OCI-LY7 (cell line): ENCODE results near the gene WDR74. TPM values are rescaled to one million over a fixed set of nuclear protein-coding genes. Genes with fewer than 3 reads are reported as not detected.

ENCODE experiments used
- BruUV-seq: library from RNA; stranded (reverse); fragments of 400-500 nt; replicated peaks from 2 replicates; lab custom pipeline; 2021; lab: Mats Ljungman, UMichigan
- CTCF ChIA-PET: fragments of 300-600 bp; sonication (Branson Sonifier 250); formaldehyde crosslinking; loops from one replicate; lab custom pipeline; 2022; ENCODE audit warnings: antibody characterized with exemption; ENCODE audit not compliant: unreplicated experiment; lab: Charles Lee
- POLR2A ChIA-PET: fragments of 300-600 bp; sonication (Branson Sonifier 250); formaldehyde crosslinking; loops from one replicate; lab custom pipeline; 2022; ENCODE audit warnings: antibody characterized with exemption; lab: Charles Lee
- DNase-seq: peaks from one replicate; pipeline ENCODE4 v3.0.0-alpha.2; 2015; ENCODE audit warnings: low spot score
- H2AFZ ChIP-seq: fragments of 200-600 bp; sonication (generic), shearing (Covaris generic); 2 replicates; pipeline ENCODE4 v1.6.1; 2014; ENCODE audit warnings: mild to moderate bottlenecking, antibody characterized with exemption, low read length, moderate library complexity
- H3K27ac ChIP-seq: fragments of 200-600 bp; sonication (generic); 2 replicates; pipeline ENCODE4 v1.5.1; 2014; ENCODE audit warnings: mixed run types, low read depth, mild to moderate bottlenecking, moderate library complexity, low read length, inconsistent platforms; ENCODE audit not compliant: poor library complexity, severe bottlenecking
- H3K36me3 ChIP-seq: fragments of 200-600 bp; sonication (generic); 2 replicates; pipeline ENCODE4 v1.6.1; 2014; ENCODE audit warnings: mild to moderate bottlenecking, antibody characterized with exemption, low read length, moderate library complexity, mixed read lengths; ENCODE audit not compliant: insufficient read depth
- H3K4me1 ChIP-seq: fragments of 200-600 bp; sonication (generic); 2 replicates; pipeline ENCODE4 v1.5.1; 2014; ENCODE audit warnings: mild to moderate bottlenecking, low read length; ENCODE audit not compliant: insufficient read depth, poor library complexity, severe bottlenecking
- H3K4me2 ChIP-seq: fragments of 200-600 bp; sonication (generic); 2 replicates; pipeline ENCODE4 v1.6.1; 2014; ENCODE audit warnings: mild to moderate bottlenecking, low read length
- H3K4me3 ChIP-seq: fragments of 200-600 bp; sonication (generic); 2 replicates; pipeline ENCODE4 v1.5.1; 2014; ENCODE audit warnings: mild to moderate bottlenecking, low read depth, low read length; ENCODE audit not compliant: poor library complexity, severe bottlenecking
- H3K79me2 ChIP-seq: fragments of 200-600 bp; sonication (generic); 2 replicates; pipeline ENCODE4 v1.6.1; 2016; ENCODE audit warnings: low read depth, mild to moderate bottlenecking, low read length, moderate library complexity, mixed read lengths; ENCODE audit not compliant: insufficient read depth
- H3K9me2 ChIP-seq: fragments of 200-600 bp; sonication (generic); 2 replicates; pipeline ENCODE4 v1.6.1; 2016; ENCODE audit warnings: mild to moderate bottlenecking, low read length, mixed read lengths; ENCODE audit not compliant: insufficient read depth
- H3K9me3 ChIP-seq: fragments of 200-600 bp; sonication (generic); 2 replicates; pipeline ENCODE4 v1.6.1; 2014; ENCODE audit warnings: mild to moderate bottlenecking, mixed run types, low read length, mixed read lengths
- H4K20me1 ChIP-seq: fragments of 200-600 bp; sonication (generic); 2 replicates; pipeline ENCODE4 v1.6.1; 2014; ENCODE audit warnings: mild to moderate bottlenecking, antibody characterized with exemption, low read length, moderate library complexity, mixed read lengths; ENCODE audit not compliant: insufficient read depth
- EZH2phosphoT487 ChIP-seq: fragments of 200-600 bp; sonication (generic); IDR thresholded peaks from 2 replicates; pipeline ENCODE4 v1.6.1; 2018; ENCODE audit warnings: low read depth, borderline replicate concordance, mild to moderate bottlenecking, mixed run types, antibody characterized with exemption, low read length, moderate library complexity, mixed read lengths
- intact Hi-C: fragments of 100-400 bp; cut with micrococcal nuclease; formaldehyde crosslinking; loops from one replicate; pipeline ENCODE4 v1.10.0; 2022; ENCODE audit not compliant: unreplicated experiment
- total RNA-seq, 2 experiments: library from RNA; depleted of rRNA in 1 of 2; stranded (reverse); fragments of >200 nt in 1 of 2; shearing (Covaris generic) in 1 of 2; gene quantifications; 2 replicates each; pipeline ENCODE4 v1.2.3, GENCODE V29; 2014 to 2022
- TF ChIP-seq, protein P1 (sequence below): fragments of 200-600 bp; sonication (generic); conservative IDR thresholded peaks from 2 replicates; pipeline ENCODE4 v1.5.1; 2014; ENCODE audit warnings: mild to moderate bottlenecking, antibody characterized with exemption, low read length, moderate library complexity, mixed read lengths

WDR74 gene
- total RNA-seq, 2 experiments from 2014 or later = 98.4 to 139 TPM

DNA sequence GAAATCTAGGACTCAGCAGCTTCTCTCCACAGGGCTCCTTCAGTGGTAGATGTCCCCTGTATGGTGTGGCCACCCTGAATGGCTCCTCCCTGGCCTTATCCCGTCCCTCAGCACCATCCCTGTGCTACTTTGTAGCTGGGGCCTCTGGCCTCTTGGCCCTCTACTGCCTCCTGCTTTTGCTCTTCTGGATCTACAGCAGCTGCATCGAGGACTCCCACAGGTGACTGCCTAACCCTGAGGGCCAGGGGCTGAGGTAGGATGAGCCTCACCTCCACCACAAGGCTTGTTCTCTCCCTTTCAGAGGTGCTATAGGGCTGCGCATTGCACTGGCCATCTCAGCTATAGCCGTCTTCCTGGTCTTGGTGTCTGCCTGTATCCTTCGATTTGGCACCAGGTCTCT, 50.4 kb downstream of the WDR74 start:
- H3K36me3 ChIP-seq = peaks cover 57% of the 10 kb centered on the region
- ChIA-PET CTCF (interaction anchor here (0.6 kb wide), 1 partner anchor 233 kb away, joined by 5 read pairs; no protein-coding TSS in a partner anchor), POLR2A (interaction anchor here (0.6 to 1.4 kb wide), 4 partner anchors 14 to 109 kb away, joined by 3 to 7 read pairs (median 4); no protein-coding TSS in a partner anchor)
- intact Hi-C loops = loop anchor here (5.0 kb wide), 2 partner anchors 112 to 233 kb away; partner anchors contain the start of gene UBXN1
- no peaks in the 10 kb centered on the region for H4K20me1 ChIP-seq
- H3K9me2 ChIP-seq = no peaks in the 10 kb centered on the region
- H3K79me2 ChIP-seq = peaks cover 30% of the 10 kb centered on the region; the same call in 1 of the 2 replicates
- peaks cover 42% of the 10 kb centered on the region for H3K4me1 ChIP-seq
- peak overlapping the region; percentile 36; the same call in 1 of the 2 replicates for H3K4me2 ChIP-seq
- no peak overlapping the region for H3K4me3 ChIP-seq
- BruUV-seq = no TSS peak
- no peaks in the 10 kb centered on the region for H3K9me3 ChIP-seq
- H3K27ac ChIP-seq = peak overlapping the region; percentile 18
- no peak for DNase-seq
- TF ChIP-seq EZH2phosphoT487 = no peak
- TF ChIP-seq, protein P1, sequence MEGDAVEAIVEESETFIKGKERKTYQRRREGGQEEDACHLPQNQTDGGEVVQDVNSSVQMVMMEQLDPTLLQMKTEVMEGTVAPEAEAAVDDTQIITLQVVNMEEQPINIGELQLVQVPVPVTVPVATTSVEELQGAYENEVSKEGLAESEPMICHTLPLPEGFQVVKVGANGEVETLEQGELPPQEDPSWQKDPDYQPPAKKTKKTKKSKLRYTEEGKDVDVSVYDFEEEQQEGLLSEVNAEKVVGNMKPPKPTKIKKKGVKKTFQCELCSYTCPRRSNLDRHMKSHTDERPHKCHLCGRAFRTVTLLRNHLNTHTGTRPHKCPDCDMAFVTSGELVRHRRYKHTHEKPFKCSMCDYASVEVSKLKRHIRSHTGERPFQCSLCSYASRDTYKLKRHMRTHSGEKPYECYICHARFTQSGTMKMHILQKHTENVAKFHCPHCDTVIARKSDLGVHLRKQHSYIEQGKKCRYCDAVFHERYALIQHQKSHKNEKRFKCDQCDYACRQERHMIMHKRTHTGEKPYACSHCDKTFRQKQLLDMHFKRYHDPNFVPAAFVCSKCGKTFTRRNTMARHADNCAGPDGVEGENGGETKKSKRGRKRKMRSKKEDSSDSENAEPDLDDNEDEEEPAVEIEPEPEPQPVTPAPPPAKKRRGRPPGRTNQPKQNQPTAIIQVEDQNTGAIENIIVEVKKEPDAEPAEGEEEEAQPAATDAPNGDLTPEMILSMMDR = peak; percentile 25; the same call in 1 of the 2 replicates
- H2AFZ ChIP-seq = no peak overlapping the region

DNA sequence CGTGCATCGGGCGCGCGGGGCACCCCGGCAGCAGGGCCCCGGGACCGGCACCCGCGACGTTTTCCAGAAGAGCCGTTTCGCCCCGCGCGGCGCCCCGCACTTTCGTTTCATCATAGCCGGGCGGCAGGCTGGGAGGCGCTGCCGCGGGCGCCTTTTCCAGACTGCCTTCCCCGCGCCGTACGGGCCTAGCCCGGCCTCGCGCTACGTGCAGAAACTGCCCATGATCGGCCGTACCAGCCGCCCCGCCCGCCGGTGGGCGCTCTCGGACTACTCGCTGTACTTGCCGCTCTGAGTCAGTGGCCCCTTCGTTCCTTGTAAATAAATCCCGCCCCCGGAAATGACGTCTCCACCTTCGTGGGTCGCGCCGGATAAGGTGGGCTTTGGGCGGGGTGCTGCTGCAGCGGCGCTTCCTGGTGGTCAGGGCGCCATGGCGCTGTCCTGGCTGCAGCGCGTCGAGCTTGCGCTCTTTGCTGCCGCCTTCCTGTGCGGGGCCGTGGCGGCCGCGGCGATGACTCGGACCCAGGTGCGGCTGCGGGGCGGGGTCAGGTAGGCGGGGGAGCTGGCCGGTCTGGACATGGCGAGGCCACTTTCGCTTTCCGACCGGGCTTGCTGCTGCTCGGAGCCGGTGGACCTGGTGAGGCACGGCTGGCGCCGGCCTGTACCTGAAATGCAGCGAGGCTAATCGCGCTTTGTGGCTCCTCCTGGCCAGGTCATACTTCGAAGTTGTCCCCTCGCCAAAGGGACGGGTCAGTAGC, 52.2 kb downstream of the WDR74 start, which contains the start of gene TMEM179B:
TMEM179B (plus strand) TSS at position 398 of the 755 bp plus-strand sequence; CDS start at position 428, 30 bp downstream.
- Histone ChIP-seq H3K36me3 (peaks cover 51% of the 10 kb centered on the region), H3K4me3 (peak within 1 kb of the TSS; percentile 97), H2AFZ (peak within 1 kb of the TSS; percentile 47; the same call in 1 of the 2 replicates), H3K9me3 (no peaks in the 10 kb centered on the region), H3K9me2 (no peaks in the 10 kb centered on the region), H3K4me1 (peaks cover 37% of the 10 kb centered on the region), H3K79me2 (peaks cover 30% of the 10 kb centered on the region; the same call in 1 of the 2 replicates), H3K4me2 (peak within 1 kb of the TSS; percentile 80), H3K27ac (peak within 1 kb of the TSS; percentile 79), H4K20me1 (no peaks in the 10 kb centered on the region)
- POLR2A ChIA-PET = interaction anchor here (0.5 to 1.7 kb wide), 7 partner anchors 19 to 1428 kb away, joined by 3 to 10 read pairs (median 4); partner anchors contain the start of gene ZBTB3
- intact Hi-C loops = loop anchor here (2.0 to 5.0 kb wide), 5 partner anchors 18 to 235 kb away; partner anchors contain the start of genes HNRNPUL2, NXF1 and UBXN1
- no TSS peak for BruUV-seq
- TF ChIP-seq, protein P1 = peak; percentile 33; the same call in 1 of the 2 replicates
- TF ChIP-seq EZH2phosphoT487 = no peak
- CTCF ChIA-PET = interaction anchor here (1.0 to 1.4 kb wide), 3 partner anchors 25 to 76 kb away, joined by 3 to 4 read pairs (median 3); no protein-coding TSS in a partner anchor
- DNase-seq = peak; percentile 99
